ENCODE results near the gene STN1. TPM values are rescaled to one million over a fixed set of nuclear protein-coding genes. Genes with fewer than 3 reads are reported as not detected.
A peak's percentile ranks its signal among the peaks of the same experiment; 100 is the strongest.

Gene STN1
- total RNA-seq, 1 donor from 2014 or later = 24.5 TPM

DNA sequence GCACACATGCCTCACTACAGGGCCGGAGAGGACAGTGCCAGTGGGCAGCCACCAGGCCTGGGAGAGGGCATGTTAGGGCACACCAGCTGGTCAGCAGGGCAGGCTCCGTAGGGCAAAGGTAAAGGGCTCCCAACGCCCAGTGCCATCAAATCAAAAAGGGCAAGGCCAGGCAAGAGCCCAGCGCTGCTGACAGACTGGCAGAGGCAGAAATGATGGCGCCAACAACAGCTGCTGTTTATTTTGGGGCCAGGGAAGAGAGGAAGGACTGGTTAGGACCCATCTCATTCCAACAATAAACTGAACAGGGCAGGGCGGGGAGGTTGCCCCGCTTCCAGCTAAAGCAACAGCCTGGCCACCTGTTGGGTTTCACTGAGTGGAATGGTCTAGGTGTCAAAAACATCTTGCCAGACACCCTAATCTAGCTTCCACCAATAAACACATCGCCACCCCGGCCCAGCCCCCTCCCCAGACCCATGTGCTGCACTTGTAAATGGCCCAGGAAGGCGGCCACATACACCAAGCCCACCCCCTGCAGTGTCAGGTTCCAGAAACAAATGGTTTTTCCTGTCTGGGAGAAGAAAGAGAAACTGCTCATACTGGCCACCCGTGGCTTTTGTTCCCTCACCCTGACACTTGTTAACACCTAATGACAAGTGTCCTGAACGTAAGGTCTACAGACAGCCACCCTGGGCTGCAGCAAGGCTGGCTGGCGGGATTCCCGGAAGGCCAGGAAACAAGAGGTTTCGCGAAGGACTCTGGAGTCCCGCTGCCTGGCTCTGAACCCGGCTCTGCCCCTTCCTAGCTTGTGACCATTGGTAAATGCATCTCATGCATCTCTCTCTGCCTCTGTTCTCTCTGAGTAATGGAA, 77.9 kb downstream of the STN1 start:
- no peaks in the 10 kb centered on the region for H3K36me3 ChIP-seq
- no peak overlapping the region for H3K27ac ChIP-seq
- no peaks in the 10 kb centered on the region for H3K9me3 ChIP-seq
- intact Hi-C loops (cut with DNase I) = no loop called here
- H3K4me3 ChIP-seq = peak overlapping the region in 1 of 2 donors; percentile 21
- TF ChIP-seq, protein P1, sequence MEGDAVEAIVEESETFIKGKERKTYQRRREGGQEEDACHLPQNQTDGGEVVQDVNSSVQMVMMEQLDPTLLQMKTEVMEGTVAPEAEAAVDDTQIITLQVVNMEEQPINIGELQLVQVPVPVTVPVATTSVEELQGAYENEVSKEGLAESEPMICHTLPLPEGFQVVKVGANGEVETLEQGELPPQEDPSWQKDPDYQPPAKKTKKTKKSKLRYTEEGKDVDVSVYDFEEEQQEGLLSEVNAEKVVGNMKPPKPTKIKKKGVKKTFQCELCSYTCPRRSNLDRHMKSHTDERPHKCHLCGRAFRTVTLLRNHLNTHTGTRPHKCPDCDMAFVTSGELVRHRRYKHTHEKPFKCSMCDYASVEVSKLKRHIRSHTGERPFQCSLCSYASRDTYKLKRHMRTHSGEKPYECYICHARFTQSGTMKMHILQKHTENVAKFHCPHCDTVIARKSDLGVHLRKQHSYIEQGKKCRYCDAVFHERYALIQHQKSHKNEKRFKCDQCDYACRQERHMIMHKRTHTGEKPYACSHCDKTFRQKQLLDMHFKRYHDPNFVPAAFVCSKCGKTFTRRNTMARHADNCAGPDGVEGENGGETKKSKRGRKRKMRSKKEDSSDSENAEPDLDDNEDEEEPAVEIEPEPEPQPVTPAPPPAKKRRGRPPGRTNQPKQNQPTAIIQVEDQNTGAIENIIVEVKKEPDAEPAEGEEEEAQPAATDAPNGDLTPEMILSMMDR (IDR thresholded peaks at IDR 0.05) = no peak
- peaks cover 26 to 40% of the 10 kb centered on the region in 2 donors for H3K4me1 ChIP-seq
- DNase-seq (ENCODE audit: low spot score in 2 of 2) = no peak
- no peaks in the 10 kb centered on the region for H3K27me3 ChIP-seq

DNA sequence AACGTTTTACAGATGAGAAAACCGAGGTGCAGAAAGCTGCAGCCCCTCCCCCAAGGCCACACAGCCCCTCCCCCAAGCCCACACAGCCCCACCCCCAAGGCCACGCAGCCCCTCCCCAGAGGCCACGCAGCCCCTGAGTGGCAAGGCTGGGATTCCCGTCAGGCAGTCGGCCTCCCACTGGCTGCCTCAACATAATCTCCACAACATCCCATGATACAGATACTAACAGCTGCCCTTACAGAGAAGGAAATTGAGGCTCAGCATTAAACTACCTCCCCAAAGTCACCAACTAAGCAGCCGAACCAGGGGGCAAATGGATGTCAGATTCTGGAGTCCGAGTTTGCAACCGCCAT, 78.5 kb downstream of the STN1 start:
- intact Hi-C loops (cut with DNase I) = no loop called here
- Histone ChIP-seq H3K27me3 (no peaks in the 10 kb centered on the region), H3K4me1 (peaks cover 31 to 42% of the 10 kb centered on the region in 2 donors), H3K4me3 (no peak overlapping the region), H3K36me3 (no peaks in the 10 kb centered on the region), H3K9me3 (no peaks in the 10 kb centered on the region), H3K27ac (no peak overlapping the region)
- TF ChIP-seq, protein P1 (IDR thresholded peaks at IDR 0.05) = no peak
- no peak for DNase-seq (ENCODE audit: low spot score in 2 of 2)

DNA sequence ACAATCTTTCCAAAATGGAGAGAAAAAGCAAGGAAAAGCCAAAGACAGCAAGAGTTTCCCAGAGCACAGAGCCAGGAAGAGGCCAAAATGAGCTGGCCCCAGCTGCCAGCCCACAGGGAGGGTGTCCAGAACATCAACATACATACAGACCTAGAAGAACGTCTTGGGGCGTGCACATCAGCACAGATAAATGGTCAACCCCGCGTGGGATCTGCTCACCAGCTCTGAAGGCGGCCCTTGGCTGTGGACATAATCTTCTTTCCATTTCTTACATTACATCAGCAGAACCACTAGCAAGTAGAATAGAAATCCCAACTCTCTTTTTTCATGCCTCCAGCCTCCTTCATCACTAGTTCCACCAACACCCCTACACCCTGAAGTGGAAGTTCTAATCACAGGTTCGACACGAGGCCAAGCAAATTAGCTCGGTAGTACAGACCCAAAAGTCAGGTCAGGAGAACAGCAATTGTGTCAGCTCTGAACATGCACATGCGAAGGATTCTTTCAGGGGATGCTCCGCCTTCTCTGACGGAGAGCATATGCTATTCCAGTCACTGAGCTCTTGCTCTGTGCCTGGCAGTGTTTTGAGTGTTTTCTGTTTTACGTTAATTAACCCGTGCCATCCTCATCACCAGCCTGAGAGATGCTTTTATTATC, 79.0 kb downstream of the STN1 start:
- Histone ChIP-seq H3K27me3 (no peaks in the 10 kb centered on the region), H3K36me3 (no peaks in the 10 kb centered on the region), H3K9me3 (no peaks in the 10 kb centered on the region), H3K27ac (no peak overlapping the region), H3K4me1 (peaks cover 33 to 40% of the 10 kb centered on the region in 2 donors), H3K4me3 (no peak overlapping the region)
- TF ChIP-seq, protein P1 (IDR thresholded peaks at IDR 0.05) = no peak
- no peak for DNase-seq (ENCODE audit: low spot score in 2 of 2)
- intact Hi-C loops (cut with DNase I) = no loop called here

DNA sequence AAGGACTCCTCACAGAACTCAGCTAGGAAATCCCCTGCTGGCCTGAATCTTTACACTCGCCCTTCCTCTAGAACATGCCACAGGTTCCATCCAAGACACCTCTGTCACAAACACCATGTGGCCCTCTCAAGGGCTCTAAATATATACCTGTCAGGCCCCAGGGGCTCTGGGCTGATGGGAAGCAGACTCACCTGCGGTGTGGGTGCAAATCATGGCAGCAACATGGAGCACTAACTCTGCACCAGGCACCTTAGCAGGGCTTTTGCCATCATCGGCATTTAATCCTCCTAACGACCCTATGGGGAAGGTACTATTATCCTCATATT, 80.0 kb downstream of the STN1 start:
- Histone ChIP-seq H3K9me3 (no peaks in the 10 kb centered on the region), H3K4me1 (peaks cover 26 to 33% of the 10 kb centered on the region in 2 donors), H3K27ac (no peak overlapping the region), H3K36me3 (no peaks in the 10 kb centered on the region), H3K27me3 (no peaks in the 10 kb centered on the region), H3K4me3 (no peak overlapping the region)
- DNase-seq (ENCODE audit: low spot score in 2 of 2) = no peak
- TF ChIP-seq, protein P1 (IDR thresholded peaks at IDR 0.05) = no peak
- intact Hi-C loops (cut with DNase I) = no loop called here

DNA sequence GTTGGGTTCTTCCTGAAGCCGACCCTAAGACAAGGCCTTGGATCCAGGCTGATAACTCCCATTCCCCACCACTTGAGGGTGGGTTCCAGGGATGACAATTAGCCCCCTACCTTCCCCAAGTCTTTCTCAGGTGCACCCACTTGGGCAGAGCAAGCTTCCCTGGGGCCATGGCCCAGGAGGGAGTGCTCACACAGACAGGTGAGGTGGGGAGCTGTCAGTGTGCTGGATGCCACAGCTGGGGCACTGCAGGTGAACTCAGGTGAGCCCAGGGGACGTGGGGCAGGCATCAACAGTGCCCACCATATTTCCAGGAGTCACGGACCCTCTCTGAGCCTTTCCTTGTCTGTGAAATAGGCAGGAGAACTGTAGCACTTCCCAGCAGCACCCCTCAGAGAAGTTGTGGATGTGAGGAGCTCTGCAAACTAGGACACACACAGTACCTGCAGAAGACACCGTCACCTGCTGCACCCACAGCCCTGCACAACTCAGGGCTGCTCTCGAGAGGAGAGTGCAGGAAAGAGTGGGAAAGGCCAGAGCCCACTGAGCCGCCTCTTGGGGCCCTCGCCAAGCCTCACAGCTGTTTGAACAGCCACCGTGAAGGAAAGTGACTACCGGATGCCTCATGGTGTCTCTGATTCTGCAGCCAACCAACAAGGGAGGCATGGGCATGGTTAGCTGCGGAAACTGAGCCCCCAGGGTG, 80.5 kb downstream of the STN1 start:
- no peaks in the 10 kb centered on the region for H3K36me3 ChIP-seq
- H3K27me3 ChIP-seq = no peaks in the 10 kb centered on the region
- DNase-seq (ENCODE audit: low spot score in 2 of 2) = no peak
- intact Hi-C loops (cut with DNase I) = loop anchor here (2.0 kb wide), 1 partner anchor 17 kb away; no protein-coding TSS in a partner anchor
- peaks cover 24 to 31% of the 10 kb centered on the region in 2 donors for H3K4me1 ChIP-seq
- H3K27ac ChIP-seq = no peak overlapping the region
- no peak overlapping the region for H3K4me3 ChIP-seq
- TF ChIP-seq, protein P1 (IDR thresholded peaks at IDR 0.05) = no peak
- no peaks in the 10 kb centered on the region for H3K9me3 ChIP-seq

Data from ascending aorta (tissue), 2 donors.